Raji (cell line): ENCODE data around the gene ARMCX6.

Experiments
- POLR2A ChIP-seq: IDR thresholded peaks from 2 replicates; pipeline ENCODE4 v1.6.1; 2011; ENCODE audit warnings: low read depth, low read length, control low read depth; ENCODE audit not compliant: insufficient read depth

ARMCX6 gene

GRCh38 chrX:101617211-101618191, at the start of gene ARMCX6:
TSS of gene ARMCX6 (minus strand) at chrX:101618000. CDS start at chrX:101616620, 1,380 bp downstream.
- TF ChIP-seq POLR2A: peak; percentile 63

- TF ChIP-seq POLR2A: no peak
Observed at GRCh38 chrX:101659601-101660063, 41.8 kb upstream of the ARMCX6 start, which contains the start of gene ARMCX2. TSS of gene ARMCX2 (minus strand) at chrX:101659850. CDS start at chrX:101657588, 2,262 bp downstream.

GRCh38 chrX:101658661-101659491, 41.1 kb upstream of the ARMCX6 start:
- no peak for TF ChIP-seq POLR2A

- TF ChIP-seq POLR2A: no peak
Observed at GRCh38 chrX:101657495-101657894, 39.7 kb upstream of the ARMCX6 start.

- no peak for TF ChIP-seq POLR2A
Observed at GRCh38 chrX:101656817-101657216, 39.0 kb upstream of the ARMCX6 start.

GRCh38 chrX:101655534-101655933, 37.7 kb upstream of the ARMCX6 start:
- no peak for TF ChIP-seq POLR2A

GRCh38 chrX:101642093-101642492, 24.3 kb upstream of the ARMCX6 start:
- no peak for TF ChIP-seq POLR2A

GRCh38 chrX:101639583-101639982, 21.8 kb upstream of the ARMCX6 start:
- no peak for TF ChIP-seq POLR2A

GRCh38 chrX:101619364-101619763, 1.6 kb upstream of the ARMCX6 start:
- no peak for TF ChIP-seq POLR2A

GRCh38 chrX:101605728-101606127, 12.1 kb downstream of the ARMCX6 start:
- TF ChIP-seq POLR2A: no peak

- TF ChIP-seq POLR2A: no peak
Observed at GRCh38 chrX:101605146-101605545, 12.7 kb downstream of the ARMCX6 start.

- no peak for TF ChIP-seq POLR2A
Observed at GRCh38 chrX:101602077-101602476, 15.7 kb downstream of the ARMCX6 start.

GRCh38 chrX:101595739-101596419, 21.9 kb downstream of the ARMCX6 start:
- TF ChIP-seq POLR2A: no peak
